ENCODE measurements around the gene RBM45. TPM values are rescaled to one million over a fixed set of nuclear protein-coding genes. Genes with fewer than 3 reads are reported as not detected.
"Not testable (repeated sequence)": the region's sequence is repeated elsewhere in the genome, so short reads cannot be mapped to it uniquely, and the experiment has no call there.

RBM45 gene
- total RNA-seq, 1 experiment from 2014 or later, result 11.3 TPM

- Histone ChIP-seq H3K4me3 (ENCODE audit: insufficient read depth, low read depth, low read length) (no peak overlapping the region), H3K36me3 (replicated peaks; ENCODE audit: control insufficient read depth, insufficient read depth, low read length) (no peaks in the 10 kb centered on the region; the same call in 1 of the 2 replicates), H3K27me3 (ENCODE audit: control insufficient read depth, insufficient read depth, low read length) (no peaks in the 10 kb centered on the region)
- DNase-seq, result no peak
Observed at GRCh38 chr2:178123163-178123562, 10.9 kb downstream of the RBM45 start.

DNA sequence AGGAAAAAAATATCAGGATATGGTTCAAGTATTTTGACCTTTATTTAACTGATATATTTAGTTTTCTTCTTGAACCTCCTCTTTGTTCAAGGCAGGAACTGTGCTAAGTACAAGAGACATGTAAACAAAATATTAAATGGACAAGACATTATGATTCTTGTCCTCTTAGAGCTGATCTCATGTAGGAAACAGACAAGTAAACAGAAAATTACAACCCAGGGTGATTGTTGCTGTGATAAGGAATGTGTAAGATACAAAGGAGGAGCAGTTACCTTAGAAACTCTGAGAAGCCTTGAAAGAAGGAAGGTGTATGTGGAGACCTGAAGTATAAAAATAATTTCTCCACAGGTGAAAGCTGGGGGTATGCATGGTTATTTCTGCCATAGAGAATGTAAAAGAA, 12.9 kb downstream of the RBM45 start:
- H3K27me3 ChIP-seq (ENCODE audit: control insufficient read depth, insufficient read depth, low read length), result no peaks in the 10 kb centered on the region
- no peak for DNase-seq
- H3K4me3 ChIP-seq (ENCODE audit: insufficient read depth, low read depth, low read length), result no peak overlapping the region
- no peaks in the 10 kb centered on the region; the same call in 1 of the 2 replicates for H3K36me3 ChIP-seq (replicated peaks; ENCODE audit: control insufficient read depth, insufficient read depth, low read length)

DNA sequence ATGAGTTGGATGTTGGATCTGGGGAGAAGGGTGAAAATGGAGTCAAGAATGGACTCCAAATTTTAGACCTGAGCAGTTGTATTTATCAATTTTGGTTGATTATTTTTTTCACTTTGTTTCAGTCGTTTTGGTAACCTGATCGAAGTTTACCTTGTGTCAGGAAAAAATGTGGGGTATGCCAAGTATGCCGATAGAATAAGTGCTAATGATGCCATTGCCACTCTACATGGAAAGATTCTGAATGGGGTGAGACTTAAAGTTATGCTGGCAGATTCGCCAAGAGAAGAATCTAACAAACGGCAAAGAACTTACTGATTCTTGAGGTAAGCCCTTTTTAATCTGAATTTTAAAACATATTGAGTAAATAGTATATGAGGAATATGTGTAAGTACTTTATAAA, 13.6 kb downstream of the RBM45 start:
- no peak for DNase-seq
- no peak overlapping the region for H3K4me3 ChIP-seq (ENCODE audit: insufficient read depth, low read depth, low read length)
- no peaks in the 10 kb centered on the region for H3K27me3 ChIP-seq (ENCODE audit: control insufficient read depth, insufficient read depth, low read length)
- no peaks in the 10 kb centered on the region; the same call in 1 of the 2 replicates for H3K36me3 ChIP-seq (replicated peaks; ENCODE audit: control insufficient read depth, insufficient read depth, low read length)

GRCh38 chr2:178128836-178129630, 16.8 kb downstream of the RBM45 start:
- Histone ChIP-seq H3K4me3 (ENCODE audit: insufficient read depth, low read depth, low read length) (no peak overlapping the region), H3K36me3 (replicated peaks; ENCODE audit: control insufficient read depth, insufficient read depth, low read length) (no peaks in the 10 kb centered on the region; the same call in 1 of the 2 replicates), H3K27me3 (ENCODE audit: control insufficient read depth, insufficient read depth, low read length) (no peaks in the 10 kb centered on the region)
- no peak for DNase-seq

GRCh38 chr2:178136321-178137025, 24.2 kb downstream of the RBM45 start:
- no peak for DNase-seq
- Histone ChIP-seq H3K36me3 (replicated peaks; ENCODE audit: control insufficient read depth, insufficient read depth, low read length) (no peaks in the 10 kb centered on the region; the same call in 1 of the 2 replicates), H3K27me3 (ENCODE audit: control insufficient read depth, insufficient read depth, low read length) (no peaks in the 10 kb centered on the region), H3K4me3 (ENCODE audit: insufficient read depth, low read depth, low read length) (no peak overlapping the region)

- no peak for DNase-seq
- Histone ChIP-seq H3K27me3 (ENCODE audit: control insufficient read depth, insufficient read depth, low read length) (no peaks in the 10 kb centered on the region), H3K4me3 (ENCODE audit: insufficient read depth, low read depth, low read length) (no peak overlapping the region), H3K36me3 (replicated peaks; ENCODE audit: control insufficient read depth, insufficient read depth, low read length) (no peaks in the 10 kb centered on the region)
Observed at GRCh38 chr2:178142274-178143065, 30.2 kb downstream of the RBM45 start.

- Histone ChIP-seq H3K36me3 (replicated peaks; ENCODE audit: control insufficient read depth, insufficient read depth, low read length) (no peaks in the 10 kb centered on the region), H3K27me3 (ENCODE audit: control insufficient read depth, insufficient read depth, low read length) (no peaks in the 10 kb centered on the region), H3K4me3 (ENCODE audit: insufficient read depth, low read depth, low read length) (no peak overlapping the region)
- no peak for DNase-seq
Observed at GRCh38 chr2:178143481-178143880, 31.2 kb downstream of the RBM45 start.

- no peaks in the 10 kb centered on the region for H3K36me3 ChIP-seq (replicated peaks; ENCODE audit: control insufficient read depth, insufficient read depth, low read length)
- DNase-seq, result no peak
- no peaks in the 10 kb centered on the region for H3K27me3 ChIP-seq (ENCODE audit: control insufficient read depth, insufficient read depth, low read length)
- no peak overlapping the region for H3K4me3 ChIP-seq (ENCODE audit: insufficient read depth, low read depth, low read length)
Observed at GRCh38 chr2:178152033-178152432, 39.8 kb downstream of the RBM45 start.

DNA sequence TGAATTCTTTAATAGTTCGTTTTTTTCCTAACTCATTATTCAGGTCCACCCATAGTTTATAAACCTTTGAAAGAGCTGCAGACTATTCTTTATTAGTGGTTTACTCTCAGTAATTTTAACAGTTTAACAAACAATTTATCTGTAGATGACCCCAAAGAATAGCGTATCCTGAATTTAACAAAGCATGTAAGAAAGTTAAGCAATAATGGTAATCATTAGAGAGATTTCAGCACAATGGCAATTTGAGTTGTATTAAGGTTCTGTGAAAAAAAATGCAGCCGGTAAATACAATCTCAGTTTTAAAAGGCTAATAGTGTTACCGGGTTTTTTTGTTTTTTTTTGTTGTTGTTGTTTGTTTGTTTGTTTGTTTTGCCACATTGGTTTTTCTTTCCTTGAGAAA, 40.3 kb downstream of the RBM45 start:
- Histone ChIP-seq H3K4me3 (ENCODE audit: insufficient read depth, low read depth, low read length) (no peak overlapping the region), H3K36me3 (replicated peaks; ENCODE audit: control insufficient read depth, insufficient read depth, low read length) (no peaks in the 10 kb centered on the region), H3K27me3 (ENCODE audit: control insufficient read depth, insufficient read depth, low read length) (no peaks in the 10 kb centered on the region)
- DNase-seq, result no peak

- H3K4me3 ChIP-seq (ENCODE audit: insufficient read depth, low read depth, low read length), result no peak overlapping the region
- no peaks in the 10 kb centered on the region for H3K27me3 ChIP-seq (ENCODE audit: control insufficient read depth, insufficient read depth, low read length)
- H3K36me3 ChIP-seq (replicated peaks; ENCODE audit: control insufficient read depth, insufficient read depth, low read length), result no peaks in the 10 kb centered on the region
- DNase-seq, result no peak
Observed at GRCh38 chr2:178152977-178153376, 40.7 kb downstream of the RBM45 start.

DNA sequence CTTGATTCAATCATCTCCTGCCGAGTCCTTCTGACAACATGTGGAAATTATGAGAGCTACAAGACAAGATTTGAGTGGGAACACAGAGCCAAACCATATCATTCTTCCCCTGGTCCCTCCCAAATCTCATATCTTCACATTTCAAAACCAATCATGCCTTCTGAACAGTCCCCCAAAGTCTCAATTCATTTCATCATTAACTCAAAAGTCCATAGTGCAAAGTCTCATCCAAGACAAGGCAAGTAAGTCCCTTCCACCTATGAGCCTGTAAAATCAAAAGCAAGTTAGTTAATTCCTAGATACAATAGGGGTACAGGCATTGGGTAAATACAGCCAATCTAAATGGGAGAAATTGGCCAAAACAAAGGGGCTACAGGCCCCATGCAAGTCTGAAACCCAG, 41.6 kb downstream of the RBM45 start:
- H3K36me3 ChIP-seq (replicated peaks; ENCODE audit: control insufficient read depth, insufficient read depth, low read length); H3K27me3 ChIP-seq (ENCODE audit: control insufficient read depth, insufficient read depth, low read length); H3K4me3 ChIP-seq (ENCODE audit: insufficient read depth, low read depth, low read length); DNase-seq: not testable (repeated sequence)

GRCh38 chr2:178155524-178155923, 43.3 kb downstream of the RBM45 start:
- Histone ChIP-seq H3K4me3 (ENCODE audit: insufficient read depth, low read depth, low read length) (no peak overlapping the region), H3K36me3 (replicated peaks; ENCODE audit: control insufficient read depth, insufficient read depth, low read length) (no peaks in the 10 kb centered on the region), H3K27me3 (ENCODE audit: control insufficient read depth, insufficient read depth, low read length) (no peaks in the 10 kb centered on the region)
- no peak for DNase-seq

DNA sequence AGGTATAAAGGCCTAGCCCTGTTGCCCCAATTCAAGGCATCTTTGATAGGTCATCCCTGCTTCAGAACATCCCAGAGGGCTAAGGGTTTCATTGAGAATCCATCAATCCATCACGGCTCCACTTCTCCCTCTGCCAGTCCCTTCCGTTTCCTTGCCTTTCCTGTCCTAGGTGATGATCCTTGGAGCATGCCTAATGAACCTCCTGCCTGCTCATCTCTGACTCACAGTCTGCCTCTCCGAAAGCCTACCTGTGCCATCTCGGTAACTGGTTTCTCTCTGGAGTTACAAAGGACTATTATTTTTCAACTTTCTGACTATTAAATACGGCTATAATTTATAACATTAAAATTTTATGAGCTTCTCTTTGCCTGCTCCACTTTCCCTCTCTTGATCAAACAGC, 45.3 kb downstream of the RBM45 start:
- DNase-seq, result no peak
- H3K4me3 ChIP-seq (ENCODE audit: insufficient read depth, low read depth, low read length), result no peak overlapping the region
- no peaks in the 10 kb centered on the region for H3K27me3 ChIP-seq (ENCODE audit: control insufficient read depth, insufficient read depth, low read length)
- H3K36me3 ChIP-seq (replicated peaks; ENCODE audit: control insufficient read depth, insufficient read depth, low read length), result no peaks in the 10 kb centered on the region

DNA sequence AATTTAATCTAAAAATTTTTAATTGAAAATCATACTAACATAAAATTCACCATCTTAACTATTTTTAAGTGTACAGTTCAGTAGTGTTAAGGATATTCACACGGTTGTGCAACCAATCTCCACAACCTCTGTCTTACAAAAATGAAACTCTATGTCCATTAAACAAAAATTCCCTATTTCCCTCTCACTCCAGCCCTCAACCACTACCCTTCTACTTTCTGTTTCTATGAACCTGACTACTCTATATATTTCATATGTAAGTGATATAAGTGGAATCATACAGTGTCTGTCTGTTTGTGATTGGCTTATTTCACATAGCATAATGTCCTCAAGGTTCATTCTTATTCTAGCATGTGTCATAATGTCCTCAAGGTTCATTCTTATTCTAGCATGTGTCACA, 47.7 kb downstream of the RBM45 start:
- Histone ChIP-seq H3K27me3 (ENCODE audit: control insufficient read depth, insufficient read depth, low read length) (no peaks in the 10 kb centered on the region), H3K4me3 (ENCODE audit: insufficient read depth, low read depth, low read length) (no peak overlapping the region), H3K36me3 (replicated peaks; ENCODE audit: control insufficient read depth, insufficient read depth, low read length) (no peaks in the 10 kb centered on the region)
- no peak for DNase-seq
